ENCODE measurements around the gene USP33.
"Not testable (repeated sequence)": the region's sequence is repeated elsewhere in the genome, so short reads cannot be mapped to it uniquely, and the experiment has no call there.

The USP33 gene

GRCh38 chr1:77670330-77670729 is 89.3 kb downstream of the USP33 start:
- no peak for DNase-seq

GRCh38 chr1:77668924-77669449 is 90.7 kb downstream of the USP33 start:
- no peak for DNase-seq

- no peak for DNase-seq
Measured at GRCh38 chr1:77664939-77665516, 94.6 kb downstream of the USP33 start.

- no peak for DNase-seq
Measured at GRCh38 chr1:77661696-77662095, 98.0 kb downstream of the USP33 start.

- no peak for DNase-seq
Measured at GRCh38 chr1:77659879-77660593, 99.6 kb downstream of the USP33 start.

GRCh38 chr1:77658271-77658670 is 101.4 kb downstream of the USP33 start:
- DNase-seq: no peak

- DNase-seq: peak; percentile 36 to 78
Measured at GRCh38 chr1:77655431-77655974, 104.1 kb downstream of the USP33 start.

- DNase-seq: no peak
Measured at GRCh38 chr1:77652970-77653516, 106.6 kb downstream of the USP33 start.

GRCh38 chr1:77652268-77652667 is 107.4 kb downstream of the USP33 start:
- no peak for DNase-seq

GRCh38 chr1:77649127-77649526 is 110.5 kb downstream of the USP33 start:
- DNase-seq: no peak

GRCh38 chr1:77646224-77646623 is 113.4 kb downstream of the USP33 start:
- not testable (repeated sequence) for DNase-seq
